Osteocyte (in vitro differentiated cells): ENCODE measurements around the gene MUC13. TPM values are rescaled to one million over a fixed set of nuclear protein-coding genes. Genes with fewer than 3 reads are reported as not detected.
A peak's percentile ranks its signal among the peaks of the same experiment; 100 is the strongest.

Experiments
- DNase-seq: peaks from one replicate; pipeline ENCODE4 v3.0.0; 2021; ENCODE audit warnings: mixed read lengths; ENCODE audit not compliant: unreplicated experiment; ENCODE audit errors: extremely low spot score
- H3K27ac Mint-ChIP-seq: one replicate; pipeline ENCODE4 v1.8.0; 2021; ENCODE audit warnings: mild to moderate bottlenecking, mixed read lengths; ENCODE audit not compliant: unreplicated experiment
- H3K27me3 Mint-ChIP-seq: one replicate; pipeline ENCODE4 v1.8.0; 2021; ENCODE audit warnings: mixed read lengths; ENCODE audit not compliant: unreplicated experiment
- H3K36me3 Mint-ChIP-seq: one replicate; pipeline ENCODE4 v1.8.0; 2021; ENCODE audit warnings: mixed read lengths; ENCODE audit not compliant: unreplicated experiment
- H3K4me1 Mint-ChIP-seq: one replicate; pipeline ENCODE4 v1.8.0; 2021; ENCODE audit warnings: mixed read lengths; ENCODE audit not compliant: unreplicated experiment
- H3K4me3 Mint-ChIP-seq: one replicate; pipeline ENCODE4 v1.8.0; 2021; ENCODE audit warnings: mild to moderate bottlenecking, moderate library complexity, mixed read lengths; ENCODE audit not compliant: unreplicated experiment
- H3K9me3 Mint-ChIP-seq: one replicate; pipeline ENCODE4 v1.8.0; 2021; ENCODE audit warnings: mixed read lengths; ENCODE audit not compliant: unreplicated experiment
- CTCF ChIP-seq: fragments of 200-600 bp; sonication (generic); IDR thresholded peaks from 2 replicates; pipeline ENCODE4 v1.5.0; 2021; ENCODE audit warnings: antibody characterized with exemption, mild to moderate bottlenecking, moderate library complexity
- total RNA-seq: library from RNA; stranded (reverse); gene quantifications from 2 replicates; pipeline ENCODE4 v1.2.1, GENCODE V29; 2021

Gene MUC13
- total RNA-seq, 1 donor from 2014 or later, result not detected

GRCh38 chr3:124856677-124857076, 77.9 kb downstream of the MUC13 start:
- H3K27ac Mint-ChIP-seq, result peak overlapping the region; percentile 67
- H3K4me3 Mint-ChIP-seq, result no peak overlapping the region
- DNase-seq, result no peak
- no peak for TF ChIP-seq CTCF
- H3K36me3 Mint-ChIP-seq, result peaks cover 45% of the 10 kb centered on the region
- no peaks in the 10 kb centered on the region for H3K27me3 Mint-ChIP-seq
- H3K4me1 Mint-ChIP-seq, result peaks cover 80% of the 10 kb centered on the region
- peaks cover 4% of the 10 kb centered on the region for H3K9me3 Mint-ChIP-seq

Other genes starting within 250 kb of the MUC13 start
- 23.5 and 32.1 TPM in 2 replicates for gene UMPS, start 204.3 kb downstream of the MUC13 start, total RNA-seq
- 419 and 441 TPM in 2 replicates for gene ITGB5, start 47.4 kb downstream of the MUC13 start, total RNA-seq
- 123 and 129 TPM in 2 replicates for gene HEG1, start 121.2 kb upstream of the MUC13 start, total RNA-seq